K562 (cell line): ENCODE data around the gene PLCD1. TPM values are rescaled to one million over a fixed set of nuclear protein-coding genes. Genes with fewer than 3 reads are reported as not detected.

Experiments used
- ARID1B ChIP-seq: fragments of 450-650 bp; IDR thresholded peaks from 2 replicates; pipeline ENCODE4 v1.6.1; 2016; ENCODE audit warnings: antibody characterized with exemption, mild to moderate bottlenecking, inconsistent platforms
- BCOR ChIP-seq: fragments of 450-650 bp; IDR thresholded peaks from 2 replicates; pipeline ENCODE4 v1.6.1; 2016
- BRD9 ChIP-seq: fragments of 450-650 bp; IDR thresholded peaks from 2 replicates; pipeline ENCODE4 v1.6.1; 2018; ENCODE audit warnings: low read depth; ENCODE audit not compliant: partially characterized antibody
- CEBPB ChIP-seq: fragments of 450-650 bp; IDR thresholded peaks from 2 replicates; pipeline ENCODE4 v1.6.1; 2016; ENCODE audit warnings: missing genetic modification characterization, missing compliant biosample characterization
- DEAF1 ChIP-seq: fragments of 450-650 bp; formaldehyde crosslinking; IDR thresholded peaks from 2 replicates; pipeline ENCODE4 v1.4.0; 2020; ENCODE audit warnings: mild to moderate bottlenecking, moderate library complexity
- ESRRB ChIP-seq: fragments of 250-450 bp; sonication (Bioruptor Pico); IDR thresholded peaks from 2 replicates; pipeline ENCODE4 v1.5.0; 2020; ENCODE audit warnings: mild to moderate bottlenecking, moderate library complexity, borderline replicate concordance
- ETS2 ChIP-seq: IDR thresholded peaks from 2 replicates; pipeline ENCODE4 v1.6.1; 2016; ENCODE audit warnings: borderline replicate concordance, missing genetic modification characterization, mild to moderate bottlenecking, moderate library complexity, missing compliant biosample characterization; ENCODE audit not compliant: poor library complexity, severe bottlenecking
- GABPB2 ChIP-seq: fragments of 250-450 bp; sonication (Bioruptor Pico); conservative IDR thresholded peaks from 2 replicates; pipeline ENCODE4 v1.5.1; 2021; ENCODE audit warnings: mild to moderate bottlenecking
- HNRNPH1 ChIP-seq: fragments of 200-400 bp; formaldehyde crosslinking; optimal IDR thresholded peaks from 2 replicates; pipeline ENCODE3; 2017; ENCODE audit warnings: low read depth, mild to moderate bottlenecking, low read length, moderate library complexity
- L3MBTL2 ChIP-seq: fragments of 450-650 bp; IDR thresholded peaks from 2 replicates; pipeline ENCODE4 v1.6.1; 2016; ENCODE audit warnings: mild to moderate bottlenecking, moderate library complexity
- MXI1 ChIP-seq: IDR thresholded peaks from 2 replicates; pipeline ENCODE4 v1.6.1; 2011; ENCODE audit warnings: low read depth, mild to moderate bottlenecking, improper control_type of control experiment, low read length
- NELFE ChIP-seq: IDR thresholded peaks from 2 replicates; pipeline ENCODE4 v1.6.1; 2011; ENCODE audit warnings: mild to moderate bottlenecking; ENCODE audit not compliant: insufficient read depth, insufficient read length
- POLR2G ChIP-seq: fragments of 200-400 bp; formaldehyde crosslinking; IDR thresholded peaks from 2 replicates; pipeline ENCODE4 v1.6.1; 2017; ENCODE audit warnings: low read depth, mild to moderate bottlenecking, antibody characterized with exemption, low read length, moderate library complexity
- RAD21 ChIP-seq, 2 experiments: fragments of 250-450 bp in 1 of 2; fragments of 450-650 bp in 1 of 2; sonication (Bioruptor Pico) in 1 of 2; formaldehyde crosslinking in 1 of 2; IDR thresholded peaks in 1 of 2; conservative IDR thresholded peaks in 1 of 2; 2 replicates each; pipeline versions ENCODE4 v1.4.0 to v1.8.0; 2020 to 2022; ENCODE audit warnings: mild to moderate bottlenecking in 2 of 2, moderate library complexity in 1 of 2
- SAP30 ChIP-seq: fragments of 200-600 bp; sonication (generic); IDR thresholded peaks from 2 replicates; pipeline ENCODE4 v1.6.1; 2012; ENCODE audit warnings: borderline replicate concordance, low read depth, mild to moderate bottlenecking, moderate library complexity, low read length, control low read depth, inconsistent platforms; ENCODE audit not compliant: insufficient read depth, poor library complexity, severe bottlenecking
- TGIF2 ChIP-seq: sonication (generic); formaldehyde crosslinking; IDR thresholded peaks from 2 replicates; pipeline ENCODE4 v1.8.1; 2022; ENCODE audit warnings: mild to moderate bottlenecking, missing genetic modification reagents, moderate library complexity
- ZBTB43 ChIP-seq: sonication (generic); formaldehyde crosslinking; IDR thresholded peaks from 2 replicates; pipeline ENCODE4 v1.8.0; 2023; ENCODE audit warnings: mild to moderate bottlenecking, missing genetic modification reagents
- ZNF197 ChIP-seq: fragments of 200-800 bp; sonication (Bioruptor generic); IDR thresholded peaks from 2 replicates; pipeline ENCODE4 v1.6.1; 2016; ENCODE audit warnings: low read depth, missing genetic modification characterization, missing compliant biosample characterization
- ZNF445 ChIP-seq: fragments of 250-450 bp; sonication (Bioruptor Pico); IDR thresholded peaks from 2 replicates; pipeline ENCODE4 v1.4.0; 2020; ENCODE audit warnings: low read depth, mild to moderate bottlenecking, moderate library complexity
- ZZZ3 ChIP-seq: fragments of 450-650 bp; IDR thresholded peaks from 2 replicates; pipeline ENCODE4 v1.6.1; 2016; ENCODE audit warnings: antibody characterized with exemption, mild to moderate bottlenecking, moderate library complexity
- polyA plus RNA-seq, 8 experiments: library from polyadenylated mRNA; depleted of rRNA in 4 of 8; stranded (reverse) in 5 of 8; unstranded in 3 of 8; fragments of >200 nt; fragmentation: Nextera tagmentation in 2 of 8; fragmentation: Illumina TruSeq in 1 of 8; extraction: Ambion mirVana in 2 of 8; extraction: Trizol in 1 of 8; gene quantifications; 2 replicates each; pipeline versions ENCODE4 v1.2.1 to v1.2.3, GENCODE V29; 2011 to 2014; ENCODE audit warnings: inconsistent platforms in 1 of 8, missing spikeins in 1 of 8
- total RNA-seq, 7 experiments: library from RNA; depleted of rRNA in 6 of 7; stranded (reverse); fragments of >200 nt in 6 of 7; fragmentation: Illumina TruSeq in 2 of 7; extraction: Trizol in 2 of 7; gene quantifications; 2 replicates each; pipeline versions ENCODE4 v1.2.1 to v1.2.3, GENCODE V29; 2011 to 2021; ENCODE audit warnings: low replicate concordance in 1 of 7
- TF ChIP-seq, protein P1 (sequence below): fragments of 250-450 bp; sonication (Bioruptor Pico); IDR thresholded peaks from 2 replicates; pipeline ENCODE4 v1.5.1; 2021; ENCODE audit warnings: mild to moderate bottlenecking
- TF ChIP-seq, protein P2 (sequence below): fragments of 200-800 bp; sonication (Bioruptor generic); IDR thresholded peaks from 2 replicates; pipeline ENCODE4 v1.6.1; 2017; ENCODE audit warnings: missing genetic modification characterization, missing compliant biosample characterization

Gene PLCD1
- total and polyA plus RNA-seq, 9 of the 15 experiments (the other 6 are each of a cell fraction or from before 2014, with no cell fraction given) = 5.4 to 209 (median 116) TPM

DNA sequence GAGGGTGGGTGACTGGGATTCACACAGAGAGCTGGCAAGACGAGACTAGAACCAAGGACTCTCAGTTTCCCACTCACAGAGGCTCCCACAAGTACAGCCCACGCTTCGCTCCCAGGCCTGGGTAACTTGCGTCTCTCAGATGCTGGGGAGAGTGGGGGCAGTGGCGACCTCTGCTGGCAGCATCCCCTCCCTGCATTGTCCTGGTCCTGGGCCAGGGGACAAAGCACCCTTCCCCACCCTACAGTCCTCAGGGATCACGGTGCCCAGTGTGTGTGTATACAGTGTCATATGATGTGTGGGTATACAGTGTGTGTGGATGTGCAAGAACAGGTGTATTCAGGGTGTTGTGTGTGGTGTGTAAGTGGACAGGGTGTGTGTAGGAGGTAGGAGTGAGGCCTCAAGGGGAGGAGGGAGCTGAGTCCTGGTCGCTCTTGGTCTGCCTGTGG, 26.0 kb downstream of the PLCD1 start (continued):
- TF ChIP-seq ETS2 (tag) (no peak), ZNF197 (no peak), ARID1B (0 out of 2 replicates have a peak, but pooled peaks have one; percentile 20), L3MBTL2 (no peak), GABPB2 (CRISPR knock-in tag) (no peak), ZNF445 (no peak), ZZZ3 (no peak), HNRNPH1 (no peak), NELFE (no peak), BRD9 (no peak), CEBPB (tag) (no peak), ESRRB (CRISPR knock-in tag) (no peak), MXI1 (no peak), BCOR (no peak), RAD21 (CRISPR knock-in tag; conservative IDR thresholded peaks at IDR 0.05 in 1 of 2, IDR thresholded peaks at IDR 0.05 in 1 of 2) (peak; percentile 72 to 87), DEAF1 (CRISPR knock-in tag) (peak; percentile 70), SAP30 (no peak), POLR2G (no peak), TGIF2 (CRISPR knock-in tag) (no peak), ZBTB43 (no peak)
- TF ChIP-seq, protein P1, sequence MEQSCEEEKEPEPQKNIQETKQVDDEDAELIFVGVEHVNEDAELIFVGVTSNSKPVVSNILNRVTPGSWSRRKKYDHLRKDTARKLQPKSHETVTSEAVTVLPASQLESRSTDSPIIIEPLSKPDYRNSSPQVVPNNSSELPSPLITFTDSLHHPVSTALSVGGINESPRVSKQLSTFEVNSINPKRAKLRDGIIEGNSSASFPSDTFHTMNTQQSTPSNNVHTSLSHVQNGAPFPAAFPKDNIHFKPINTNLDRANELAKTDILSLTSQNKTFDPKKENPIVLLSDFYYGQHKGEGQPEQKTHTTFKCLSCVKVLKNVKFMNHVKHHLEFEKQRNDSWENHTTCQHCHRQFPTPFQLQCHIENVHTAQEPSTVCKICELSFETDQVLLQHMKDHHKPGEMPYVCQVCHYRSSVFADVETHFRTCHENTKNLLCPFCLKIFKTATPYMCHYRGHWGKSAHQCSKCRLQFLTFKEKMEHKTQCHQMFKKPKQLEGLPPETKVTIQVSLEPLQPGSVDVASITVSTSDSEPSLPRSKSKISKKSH (CRISPR knock-in tag) = no peak
- TF ChIP-seq, protein P2, sequence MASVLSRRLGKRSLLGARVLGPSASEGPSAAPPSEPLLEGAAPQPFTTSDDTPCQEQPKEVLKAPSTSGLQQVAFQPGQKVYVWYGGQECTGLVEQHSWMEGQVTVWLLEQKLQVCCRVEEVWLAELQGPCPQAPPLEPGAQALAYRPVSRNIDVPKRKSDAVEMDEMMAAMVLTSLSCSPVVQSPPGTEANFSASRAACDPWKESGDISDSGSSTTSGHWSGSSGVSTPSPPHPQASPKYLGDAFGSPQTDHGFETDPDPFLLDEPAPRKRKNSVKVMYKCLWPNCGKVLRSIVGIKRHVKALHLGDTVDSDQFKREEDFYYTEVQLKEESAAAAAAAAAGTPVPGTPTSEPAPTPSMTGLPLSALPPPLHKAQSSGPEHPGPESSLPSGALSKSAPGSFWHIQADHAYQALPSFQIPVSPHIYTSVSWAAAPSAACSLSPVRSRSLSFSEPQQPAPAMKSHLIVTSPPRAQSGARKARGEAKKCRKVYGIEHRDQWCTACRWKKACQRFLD (CRISPR knock-in tag) = no peak
